Left lung (tissue), 10 donors: ENCODE measurements around the gene FUZ. TPM values are rescaled to one million over a fixed set of nuclear protein-coding genes. Genes with fewer than 3 reads are reported as not detected.

ENCODE experiments used
- ATAC-seq: fragments of 200-7000 bp; cut with Tn5 transposase; one replicate; pipeline ENCODE4 v1.9.1; 2020; ENCODE audit warnings: moderate library complexity
- DNase-seq, 4 donors: peaks; one replicate each; pipeline ENCODE4 v3.0.0-alpha.2; 2013 to 2020
- H3K27ac ChIP-seq, 2 donors: fragments of 200-600 bp; sonication (generic) in 1 of 2; one replicate each; pipeline versions ENCODE4 v1.5.0 to v1.8.0; 2020 to 2021
- H3K27me3 ChIP-seq, 2 donors: fragments of 200-600 bp; sonication (generic) in 1 of 2; one replicate each; pipeline versions ENCODE4 v1.5.0 to v1.8.0; 2020 to 2021
- H3K36me3 ChIP-seq, 2 donors: fragments of 200-600 bp; sonication (generic) in 1 of 2; one replicate each; pipeline versions ENCODE4 v1.5.0 to v1.8.0; 2020 to 2021
- H3K4me1 ChIP-seq, 2 donors: fragments of 200-600 bp; one replicate each; pipeline ENCODE4 v1.8.0; 2021
- H3K4me3 ChIP-seq, 2 donors: fragments of 200-600 bp; sonication (generic) in 1 of 2; one replicate each; pipeline versions ENCODE4 v1.5.0 to v1.8.0; 2020 to 2021; ENCODE audit warnings: mild to moderate bottlenecking in 1 of 2
- H3K9me3 ChIP-seq, 2 donors: fragments of 200-600 bp; sonication (generic) in 1 of 2; one replicate each; pipeline versions ENCODE4 v1.5.0 to v1.8.0; 2020 to 2021
- intact Hi-C, 2 donors: fragments of 100-400 bp; cut with DNase I; formaldehyde crosslinking; loops; one replicate each; pipeline versions ENCODE4 v1.11.2 to v1.14.2; 2022
- polyA plus RNA-seq, 6 donors: library from polyadenylated mRNA; unstranded; fragments of 120-200 nt; gene quantifications; one replicate each; pipeline ENCODE4 v1.2.1, GENCODE V29; 2013; ENCODE audit not compliant: insufficient read length in 6 of 6
- total RNA-seq, 2 donors: library from RNA; stranded (reverse); fragmentation: NEBNext Ultra II Directional; extraction: Animal tissue kit (Norgen Biotek cat#: 25700); gene quantifications; one replicate each; pipeline ENCODE4 v1.2.1, GENCODE V29; 2021
- TF ChIP-seq, protein P1 (sequence below), 2 donors: fragments of 200-600 bp; sonication (generic) in 1 of 2; IDR thresholded peaks; one replicate each; pipeline versions ENCODE4 v1.5.0 to v1.8.0; 2021; ENCODE audit warnings: antibody characterized with exemption in 2 of 2
- donor health status: DM: no; HTN: yes; CAD: no.
- donor health status: DM: no; HTN: no; CAD: no.

FUZ gene
- total and polyA plus RNA-seq, 8 donors: 15.3 to 31.7 (median 25.8) TPM

GRCh38 chr19:49807058-49807903, 5.8 kb downstream of the FUZ start:
- intact Hi-C loops: no loop called here
- Histone ChIP-seq H3K36me3 (peaks cover 0 to 42% of the 10 kb centered on the region in 2 donors), H3K27ac (peak overlapping the region in 1 of 2 donors; percentile 5), H3K9me3 (no peaks in the 10 kb centered on the region), H3K4me1 (peaks cover 7 to 30% of the 10 kb centered on the region in 2 donors), H3K27me3 (no peaks in the 10 kb centered on the region), H3K4me3 (no peak overlapping the region)
- DNase-seq (no peak), ATAC-seq (no peak)
- TF ChIP-seq, protein P1, sequence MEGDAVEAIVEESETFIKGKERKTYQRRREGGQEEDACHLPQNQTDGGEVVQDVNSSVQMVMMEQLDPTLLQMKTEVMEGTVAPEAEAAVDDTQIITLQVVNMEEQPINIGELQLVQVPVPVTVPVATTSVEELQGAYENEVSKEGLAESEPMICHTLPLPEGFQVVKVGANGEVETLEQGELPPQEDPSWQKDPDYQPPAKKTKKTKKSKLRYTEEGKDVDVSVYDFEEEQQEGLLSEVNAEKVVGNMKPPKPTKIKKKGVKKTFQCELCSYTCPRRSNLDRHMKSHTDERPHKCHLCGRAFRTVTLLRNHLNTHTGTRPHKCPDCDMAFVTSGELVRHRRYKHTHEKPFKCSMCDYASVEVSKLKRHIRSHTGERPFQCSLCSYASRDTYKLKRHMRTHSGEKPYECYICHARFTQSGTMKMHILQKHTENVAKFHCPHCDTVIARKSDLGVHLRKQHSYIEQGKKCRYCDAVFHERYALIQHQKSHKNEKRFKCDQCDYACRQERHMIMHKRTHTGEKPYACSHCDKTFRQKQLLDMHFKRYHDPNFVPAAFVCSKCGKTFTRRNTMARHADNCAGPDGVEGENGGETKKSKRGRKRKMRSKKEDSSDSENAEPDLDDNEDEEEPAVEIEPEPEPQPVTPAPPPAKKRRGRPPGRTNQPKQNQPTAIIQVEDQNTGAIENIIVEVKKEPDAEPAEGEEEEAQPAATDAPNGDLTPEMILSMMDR (IDR thresholded peaks at IDR 0.05): no peak

GRCh38 chr19:49806620-49806959, 6.5 kb downstream of the FUZ start:
- TF ChIP-seq, protein P1 (IDR thresholded peaks at IDR 0.05): no peak
- intact Hi-C loops: no loop called here
- Histone ChIP-seq H3K9me3 (no peaks in the 10 kb centered on the region), H3K27ac (no peak overlapping the region), H3K4me1 (peaks cover 7 to 30% of the 10 kb centered on the region in 2 donors), H3K36me3 (peaks cover 0 to 49% of the 10 kb centered on the region in 2 donors), H3K4me3 (no peak overlapping the region), H3K27me3 (no peaks in the 10 kb centered on the region)
- ATAC-seq (no peak), DNase-seq (no peak)

DNA sequence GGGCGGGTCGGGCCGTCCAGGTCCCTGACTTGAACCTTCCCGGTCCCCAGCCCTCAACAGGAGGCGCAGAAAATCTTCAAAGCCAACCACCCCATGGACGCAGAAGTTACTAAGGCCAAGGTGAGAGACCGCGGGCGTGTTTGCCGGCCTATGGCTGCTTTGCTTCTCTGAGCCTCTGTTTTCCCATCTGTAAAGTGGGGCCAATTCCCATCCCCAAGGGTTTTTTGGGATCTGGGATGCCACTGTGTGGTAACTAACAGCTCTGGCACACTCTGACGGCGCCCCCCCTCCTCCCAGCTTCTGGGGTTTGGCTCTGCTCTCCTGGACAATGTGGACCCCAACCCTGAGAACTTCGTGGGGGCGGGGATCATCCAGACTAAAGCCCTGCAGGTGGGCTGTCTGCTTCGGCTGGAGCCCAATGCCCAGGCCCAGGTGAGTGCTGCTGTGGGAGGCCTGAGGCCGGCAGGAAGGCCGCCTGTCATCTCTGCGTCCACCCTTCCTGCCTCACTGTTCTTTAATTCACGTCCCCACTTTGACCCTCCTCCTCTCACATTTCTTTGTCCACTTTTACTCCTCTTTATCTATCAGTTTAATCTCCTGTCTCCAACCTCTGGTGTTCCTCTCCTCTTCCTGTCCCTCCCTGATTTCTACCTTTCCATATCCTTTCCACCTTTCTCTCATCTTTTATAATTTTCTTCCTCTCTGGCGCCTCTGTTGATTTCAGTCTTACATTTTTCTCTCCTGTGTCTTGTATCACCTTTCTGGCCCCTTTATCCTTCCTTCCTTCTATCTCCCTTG, 7.1 kb downstream of the FUZ start:
- intact Hi-C loops: no loop called here
- Histone ChIP-seq H3K27me3 (no peaks in the 10 kb centered on the region), H3K4me3 (no peak overlapping the region), H3K4me1 (peaks cover 7 to 30% of the 10 kb centered on the region in 2 donors), H3K9me3 (no peaks in the 10 kb centered on the region), H3K27ac (no peak overlapping the region), H3K36me3 (peaks cover 0 to 55% of the 10 kb centered on the region in 2 donors)
- DNase-seq (no peak), ATAC-seq (no peak)
- TF ChIP-seq, protein P1 (IDR thresholded peaks at IDR 0.05): no peak

- peaks cover 0 to 80% of the 10 kb centered on the region in 2 donors for H3K36me3 ChIP-seq
- no peaks in the 10 kb centered on the region for H3K27me3 ChIP-seq
- TF ChIP-seq, protein P1 (IDR thresholded peaks at IDR 0.05): no peak
- no peak overlapping the region for H3K4me3 ChIP-seq
- ATAC-seq (no peak), DNase-seq (no peak)
- intact Hi-C loops: no loop called here
- H3K4me1 ChIP-seq: peaks cover 0 to 14% of the 10 kb centered on the region in 2 donors
- H3K27ac ChIP-seq: no peak overlapping the region
- no peaks in the 10 kb centered on the region for H3K9me3 ChIP-seq
These were observed 9.6 kb downstream of the FUZ start for GRCh38 chr19:49803529-49803856.
